A549 (cell line): Measurements from ENCODE around the gene AK8. TPM values are rescaled to one million over a fixed set of nuclear protein-coding genes. Genes with fewer than 3 reads are reported as not detected.

Experiments used
- ATAC-seq, 2 experiments: fragments of 200-7000 bp in 1 of 2; fragments of >200 bp in 1 of 2; cut with Nextera tagmentation in 1 of 2; cut with Tn5 transposase in 1 of 2; 3 replicates each; pipeline versions ENCODE4 v1.8.0 to v1.9.1; 2018 to 2020; ENCODE audit warnings: mild to moderate bottlenecking in 1 of 2, moderate library complexity in 1 of 2
- CTCF ChIA-PET: fragments of 300-600 bp; sonication (Branson Sonifier 250); formaldehyde crosslinking; extraction: SDS; loops from one replicate; lab custom pipeline; 2021; ENCODE audit warnings: antibody characterized with exemption, inconsistent platforms; lab: Yijun Ruan, JAX
- POLR2A ChIA-PET: fragments of 350-600 bp; formaldehyde crosslinking; extraction: SDS; loops from one replicate; lab custom pipeline; 2021; ENCODE audit warnings: antibody characterized with exemption, inconsistent platforms; lab: Yijun Ruan, JAX
- DNase-seq, 2 experiments: peaks; one replicate each; pipeline versions ENCODE4 v3.0.0 to v3.0.0-alpha.2; 2011 to 2016; ENCODE audit warnings: low read depth in 1 of 2, low spot score in 1 of 2
- FAIRE-seq: peaks from 2 replicates; lab custom pipeline; 2011; peaks lifted over from hg19 to GRCh38; lab: Jason Lieb, UNC
- H3K27ac ChIP-seq, 2 experiments: fragments of >200 bp; sonication (Bioruptor Twin); formaldehyde crosslinking; 3 replicates each; pipeline ENCODE4 v1.5.1; 2016 to 2017
- H3K4me1 ChIP-seq: fragments of >200 bp; sonication (Bioruptor Twin); formaldehyde crosslinking; 3 replicates; pipeline ENCODE4 v1.6.1; 2016
- H3K4me2 ChIP-seq: fragments of >200 bp; sonication (Bioruptor Twin); formaldehyde crosslinking; 3 replicates; pipeline ENCODE4 v1.6.1; 2016
- H3K4me3 ChIP-seq: fragments of >200 bp; sonication (Bioruptor Twin); formaldehyde crosslinking; 3 replicates; pipeline ENCODE4 v1.5.1; 2016
- H3K9me3 ChIP-seq: fragments of >200 bp; sonication (Bioruptor Twin); formaldehyde crosslinking; 3 replicates; pipeline ENCODE4 v1.6.1; 2016
- CBX8 ChIP-seq: fragments of 200-600 bp; sonication (generic); IDR thresholded peaks from 2 replicates; pipeline ENCODE4 v1.6.1; 2016
- E2F6 ChIP-seq: IDR thresholded peaks from 2 replicates; pipeline ENCODE4 v1.6.1; 2012; ENCODE audit warnings: low read depth, borderline replicate concordance
- ESRRA ChIP-seq: fragments of 150-350 bp; IDR thresholded peaks from 2 replicates; pipeline ENCODE4 v1.6.1; 2014; ENCODE audit warnings: mild to moderate bottlenecking, low read length, borderline replicate concordance
- FOSB ChIP-seq: fragments of 250-450 bp; sonication (Bioruptor Pico); IDR thresholded peaks from 2 replicates; pipeline ENCODE4 v1.5.0; 2020; ENCODE audit warnings: mild to moderate bottlenecking, moderate library complexity
- HMGXB4 ChIP-seq: fragments of 250-450 bp; sonication (Bioruptor Pico); IDR thresholded peaks from 2 replicates; pipeline ENCODE4 v1.5.0; 2021; ENCODE audit warnings: mild to moderate bottlenecking, moderate library complexity, borderline replicate concordance
- HOXB5 ChIP-seq: fragments of 250-450 bp; sonication (Bioruptor Pico); IDR thresholded peaks from 2 replicates; pipeline ENCODE4 v1.5.0; 2020; ENCODE audit warnings: mild to moderate bottlenecking, moderate library complexity
- JUN ChIP-seq, 2 experiments: fragments of >200 bp; sonication (Bioruptor Twin); formaldehyde crosslinking; IDR thresholded peaks; 2 replicates in 1 of 2; 3 replicates in 1 of 2; pipeline ENCODE4 v1.6.1; 2016 to 2017
- KDM1A ChIP-seq: fragments of 200-600 bp; sonication (generic); IDR thresholded peaks from 2 replicates; pipeline ENCODE4 v1.6.1; 2016; ENCODE audit warnings: low read depth, mild to moderate bottlenecking
- MAX ChIP-seq: IDR thresholded peaks from 2 replicates; pipeline ENCODE4 v1.6.1; 2012
- NR3C1 ChIP-seq: fragments of >200 bp; sonication (Bioruptor Twin); formaldehyde crosslinking; IDR thresholded peaks from 3 replicates; pipeline ENCODE4 v1.6.1; 2017
- PHF8 ChIP-seq: fragments of 200-600 bp; sonication (generic); IDR thresholded peaks from 2 replicates; pipeline ENCODE4 v1.6.1; 2016; ENCODE audit warnings: low read depth, mild to moderate bottlenecking, antibody characterized with exemption, moderate library complexity, borderline replicate concordance
- POLR2A ChIP-seq: IDR thresholded peaks from 2 replicates; pipeline ENCODE4 v1.6.1; 2012; ENCODE audit warnings: mild to moderate bottlenecking, low read length
- RAD21 ChIP-seq, 2 experiments: fragments of >200 bp in 1 of 2; sonication (Bioruptor Twin) in 1 of 2; formaldehyde crosslinking in 1 of 2; IDR thresholded peaks in 1 of 2; conservative IDR thresholded peaks in 1 of 2; 2 replicates in 1 of 2; 3 replicates in 1 of 2; pipeline ENCODE4 v1.6.1; 2012 to 2018; ENCODE audit warnings: inconsistent platforms in 1 of 2
- TP53 ChIP-seq: fragments of 250-450 bp; sonication (Bioruptor Pico); IDR thresholded peaks from 2 replicates; pipeline ENCODE4 v1.5.0; 2021; ENCODE audit warnings: mild to moderate bottlenecking, moderate library complexity
- ZC3H11A ChIP-seq: fragments of 450-650 bp; IDR thresholded peaks from 2 replicates; pipeline ENCODE4 v1.6.1; 2014; ENCODE audit warnings: antibody characterized with exemption, mild to moderate bottlenecking
- ZSCAN20 ChIP-seq: fragments of 250-450 bp; sonication (Bioruptor Pico); IDR thresholded peaks from 2 replicates; pipeline ENCODE4 v1.8.0; 2022; ENCODE audit warnings: mild to moderate bottlenecking, moderate library complexity
- WGBS: methylation state at CpG from one replicate; pipeline ENCODE4 v1.1.6; 2017; ENCODE audit errors: missing lambda C conversion rate; 5-methylcytosine and 5-hydroxymethylcytosine counted together
- polyA plus RNA-seq, 4 experiments: library from polyadenylated mRNA; depleted of rRNA in 3 of 4; stranded (reverse); fragments of >200 nt; fragmentation: RNase III in 1 of 4; extraction: RNeasy Plus Mini Kit Qiagen cat#74134 plus additional on column Dnase treatment in 1 of 4; gene quantifications; 2 replicates in 3 of 4; 3 replicates in 1 of 4; pipeline ENCODE4 v1.2.3, GENCODE V29; 2011 to 2017

AK8 gene
- polyA plus RNA-seq, 2 of the 4 experiments (the other 2 are of a cell fraction): 0.61 to 0.63 TPM

- H3K4me1 ChIP-seq: no peaks in the 10 kb centered on the region
- H3K4me2 ChIP-seq: no peak overlapping the region
- ChIA-PET POLR2A (no interaction called here), CTCF (interaction anchor here (0.6 to 0.8 kb wide), 2 partner anchors 10 to 24 kb away, joined by 3 to 4 read pairs; no protein-coding TSS in a partner anchor)
- no peak for TF ChIP-seq RAD21 (conservative IDR thresholded peaks at IDR 0.05 in 1 of 2, IDR thresholded peaks at IDR 0.05 in 1 of 2)
- TF ChIP-seq HMGXB4 (CRISPR knock-in tag): no peak
- TF ChIP-seq FOSB: no peak
- TF ChIP-seq ESRRA: no peak
- no peak for TF ChIP-seq KDM1A
- TF ChIP-seq CBX8: no peak
- no peak for TF ChIP-seq NR3C1
- no peak for TF ChIP-seq PHF8
- TF ChIP-seq POLR2A: no peak
- TF ChIP-seq ZSCAN20 (CRISPR knock-in tag): no peak
- no peak for FAIRE-seq
- WGBS: 60% methylated on average over 1 of the region's 10 CpGs
- H3K9me3 ChIP-seq: no peaks in the 10 kb centered on the region; the same call in 2 of the 3 replicates
- peak overlapping the region in 1 of 2 experiments; percentile 86; a peak in 3 of 6 replicates for H3K27ac ChIP-seq
- H3K4me3 ChIP-seq: no peak overlapping the region
- no peak for DNase-seq
- no peak for ATAC-seq
Observed at GRCh38 chr9:132770770-132771310, 107.2 kb downstream of the AK8 start.

GRCh38 chr9:132769906-132770769 lies 107.9 kb downstream of the AK8 start:
- ATAC-seq: peak; percentile 68 to 75
- CTCF ChIA-PET: interaction anchor here (0.6 to 2.1 kb wide), 3 partner anchors 8 to 23 kb away, joined by 4 to 9 read pairs (median 5); no protein-coding TSS in a partner anchor
- DNase-seq: peak; percentile 26 to 44
- H3K4me2 ChIP-seq: peak overlapping the region; percentile 72
- FAIRE-seq: no peak
- TF ChIP-seq MAX: peak; percentile 57; the same call in 1 of the 2 replicates
- no peak for TF ChIP-seq JUN (IDR thresholded peaks at IDR 0.05)
- no peak for TF ChIP-seq ZC3H11A
- no peak for TF ChIP-seq TP53 (CRISPR knock-in tag)
- TF ChIP-seq HOXB5 (CRISPR knock-in tag): no peak
- TF ChIP-seq E2F6: peak; percentile 62; the same call in 1 of the 2 replicates
- no peak for TF ChIP-seq RAD21 (conservative IDR thresholded peaks at IDR 0.05 in 1 of 2, IDR thresholded peaks at IDR 0.05 in 1 of 2)
- TF ChIP-seq ESRRA: no peak
- TF ChIP-seq POLR2A: no peak
- TF ChIP-seq, all 56 proteins: peak for 2
- Histone ChIP-seq H3K4me3 (peak overlapping the region; percentile 58), H3K4me1 (no peaks in the 10 kb centered on the region), H3K27ac (peak overlapping the region; percentile 71 to 86), H3K9me3 (no peaks in the 10 kb centered on the region; the same call in 2 of the 3 replicates)
- WGBS: 44% methylated on average over 50 of the region's 54 CpGs
- POLR2A ChIA-PET: no interaction called here
